ENCODE data around the gene MPHOSPH9.
A peak's percentile ranks its signal among the peaks of the same experiment; 100 is the strongest.

MPHOSPH9 gene

DNA sequence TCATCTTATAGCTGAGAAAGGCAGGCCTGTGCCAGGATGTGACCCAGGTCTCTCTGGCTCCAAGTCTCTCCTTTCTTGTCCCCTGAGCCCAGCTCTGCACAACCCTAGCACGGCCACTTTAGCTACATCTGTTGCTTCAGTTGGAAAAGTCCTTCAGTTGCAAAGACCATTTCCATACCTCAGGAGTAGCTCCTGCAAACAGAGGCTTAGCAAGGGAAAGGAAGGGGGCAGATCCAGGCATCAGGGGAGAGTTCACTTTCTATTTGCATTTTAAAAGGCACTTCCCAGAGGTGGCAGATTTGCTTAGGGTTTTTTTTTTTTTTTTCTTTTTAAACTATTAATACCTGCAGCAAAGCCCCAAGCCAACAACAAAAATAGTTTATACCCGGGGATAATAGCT lies 79.0 kb downstream of the MPHOSPH9 start:
- no peak for DNase-seq (ENCODE audit: low read depth)
- no peak overlapping the region for H3K4me3 ChIP-seq (ENCODE audit: low read depth, low read length)

DNA sequence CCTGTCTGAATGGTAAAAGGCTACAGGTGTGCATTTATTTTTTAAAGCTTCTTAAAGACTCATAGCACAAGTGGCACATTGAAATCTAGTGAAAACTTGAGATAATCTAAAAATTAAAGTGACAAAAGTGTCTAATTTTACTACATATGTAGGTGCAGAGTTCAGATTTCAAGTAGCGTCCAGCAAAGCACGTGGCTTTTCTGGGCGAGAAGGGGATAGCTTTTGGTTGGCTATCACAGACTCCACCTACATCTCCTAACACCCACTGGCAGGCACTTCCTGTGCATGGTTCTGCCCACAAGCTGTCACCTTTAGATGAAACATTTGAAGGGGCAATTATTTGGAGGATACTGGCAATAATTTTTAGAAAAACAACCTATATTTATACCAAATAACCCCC lies 80.1 kb downstream of the MPHOSPH9 start:
- DNase-seq (ENCODE audit: low read depth), result no peak
- no peak overlapping the region for H3K4me3 ChIP-seq (ENCODE audit: low read depth, low read length)

DNA sequence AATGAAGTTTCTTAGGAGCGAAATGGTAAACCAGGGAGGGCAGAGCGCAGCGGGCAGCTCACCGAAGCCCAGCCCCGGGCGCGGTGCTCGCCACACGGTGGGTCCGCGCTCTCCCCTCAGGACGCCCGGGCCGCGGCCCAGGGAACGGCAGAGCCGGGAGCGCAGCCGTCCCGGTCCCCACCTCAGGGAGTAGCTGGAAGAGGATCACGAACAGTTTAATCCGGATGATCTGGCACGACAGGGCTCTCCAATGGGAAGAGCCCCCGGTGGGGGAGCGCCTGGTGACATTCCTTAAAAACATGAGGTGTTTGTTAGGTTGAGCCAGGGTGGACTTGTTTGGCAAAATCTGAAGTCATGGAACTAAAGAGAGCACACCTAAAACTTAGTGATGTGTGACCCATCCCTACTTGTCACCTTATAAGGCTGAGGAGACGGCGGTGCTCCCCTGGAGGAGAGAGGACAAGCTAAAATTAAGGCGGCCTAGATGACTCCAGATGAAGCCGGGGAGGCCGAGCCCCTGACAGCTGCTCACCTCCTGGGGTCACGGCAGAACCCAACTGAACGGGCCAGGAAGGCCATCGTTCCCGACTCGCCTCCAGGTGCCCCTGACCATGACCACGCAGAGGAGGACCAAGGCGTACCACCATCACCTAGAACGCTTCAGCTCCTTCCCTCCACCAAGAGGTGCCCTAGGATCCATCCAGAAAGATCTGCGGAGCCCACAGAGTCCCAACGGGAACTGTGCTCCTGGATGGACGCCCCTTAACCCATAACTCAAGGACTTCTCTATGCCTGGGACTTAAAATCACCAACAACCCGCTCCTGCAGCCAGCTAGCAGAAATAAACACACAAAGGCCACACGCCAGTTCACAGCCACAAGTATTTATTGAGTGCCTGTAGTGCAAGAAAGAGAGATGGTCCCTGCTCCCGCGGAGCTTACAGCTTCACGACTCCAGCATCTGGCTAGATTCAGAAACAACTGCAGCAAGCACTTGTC lies 81.2 kb downstream of the MPHOSPH9 start:
- DNase-seq (ENCODE audit: low read depth), result no peak
- peak overlapping the region; percentile 67 for H3K4me3 ChIP-seq (ENCODE audit: low read depth, low read length)

DNA sequence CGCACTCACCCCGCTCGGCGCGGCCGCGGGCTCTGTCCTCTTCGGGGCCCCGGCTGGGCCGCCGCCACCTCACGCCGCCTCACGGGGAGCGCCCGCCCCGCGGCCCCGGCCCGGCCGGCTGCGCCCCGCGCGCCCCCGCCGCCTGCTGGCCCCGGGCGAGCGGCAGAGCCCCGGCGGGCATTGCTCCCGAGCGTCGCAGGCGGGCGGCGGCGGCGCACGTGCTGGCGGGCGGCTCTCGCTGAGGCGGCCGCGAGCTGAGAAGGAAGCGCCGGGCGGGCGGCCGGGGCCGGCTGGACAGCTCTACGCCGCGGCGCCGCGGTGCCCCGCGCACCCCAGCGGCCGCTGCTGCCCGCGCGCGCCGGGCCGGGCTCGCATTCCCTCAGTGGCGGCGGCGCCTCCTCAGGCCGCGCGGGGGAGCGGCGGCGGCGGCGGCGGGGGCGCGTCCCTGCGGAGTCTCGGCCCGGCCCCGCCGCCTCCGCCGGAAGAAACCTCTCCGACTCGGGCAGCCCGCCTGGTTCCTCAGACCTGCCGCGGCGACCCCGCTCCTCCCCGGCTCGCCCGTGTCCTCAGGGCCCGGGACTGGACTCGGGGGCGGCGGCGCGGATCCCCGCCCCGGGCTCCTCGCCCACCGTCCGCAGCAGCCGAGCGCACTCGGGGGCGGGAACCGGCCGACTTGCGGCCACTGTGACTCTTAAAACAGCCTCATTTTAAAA lies 82.0 kb downstream of the MPHOSPH9 start, which contains the start of gene PITPNM2:
Gene PITPNM2, minus strand, starts transcription at position 347 of the 713 bp plus-strand sequence. CDS start 116,500 bp downstream, outside the sequence.
- peak within 1 kb of the TSS; percentile 71 for H3K4me3 ChIP-seq (ENCODE audit: low read depth, low read length)
- DNase-seq (ENCODE audit: low read depth), result no peak

DNA sequence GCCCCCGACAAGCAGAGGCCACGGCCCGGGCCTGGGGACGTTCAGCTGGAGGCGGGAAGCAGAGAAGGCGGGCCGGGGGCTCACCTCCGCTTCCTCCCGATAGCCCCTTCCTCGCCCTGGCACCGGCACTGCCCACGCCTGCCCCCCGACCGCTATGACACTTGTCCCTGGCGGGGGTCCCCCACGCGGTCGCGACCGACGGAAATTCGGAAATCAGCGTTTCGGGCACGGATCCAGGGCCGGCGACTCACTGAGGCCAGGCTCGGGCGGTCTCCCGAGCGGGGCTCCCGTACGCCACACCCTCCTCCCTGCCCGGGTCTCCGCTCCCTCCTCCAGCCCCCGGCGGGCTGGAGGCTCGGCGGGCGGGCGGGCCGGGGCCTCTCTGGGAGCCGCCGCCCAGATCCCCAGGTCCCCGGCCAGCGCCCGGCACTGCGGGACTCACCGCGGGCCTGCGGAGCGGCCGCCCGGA lies 82.6 kb downstream of the MPHOSPH9 start:
- peak overlapping the region; percentile 71 for H3K4me3 ChIP-seq (ENCODE audit: low read depth, low read length)
- no peak for DNase-seq (ENCODE audit: low read depth)

DNA sequence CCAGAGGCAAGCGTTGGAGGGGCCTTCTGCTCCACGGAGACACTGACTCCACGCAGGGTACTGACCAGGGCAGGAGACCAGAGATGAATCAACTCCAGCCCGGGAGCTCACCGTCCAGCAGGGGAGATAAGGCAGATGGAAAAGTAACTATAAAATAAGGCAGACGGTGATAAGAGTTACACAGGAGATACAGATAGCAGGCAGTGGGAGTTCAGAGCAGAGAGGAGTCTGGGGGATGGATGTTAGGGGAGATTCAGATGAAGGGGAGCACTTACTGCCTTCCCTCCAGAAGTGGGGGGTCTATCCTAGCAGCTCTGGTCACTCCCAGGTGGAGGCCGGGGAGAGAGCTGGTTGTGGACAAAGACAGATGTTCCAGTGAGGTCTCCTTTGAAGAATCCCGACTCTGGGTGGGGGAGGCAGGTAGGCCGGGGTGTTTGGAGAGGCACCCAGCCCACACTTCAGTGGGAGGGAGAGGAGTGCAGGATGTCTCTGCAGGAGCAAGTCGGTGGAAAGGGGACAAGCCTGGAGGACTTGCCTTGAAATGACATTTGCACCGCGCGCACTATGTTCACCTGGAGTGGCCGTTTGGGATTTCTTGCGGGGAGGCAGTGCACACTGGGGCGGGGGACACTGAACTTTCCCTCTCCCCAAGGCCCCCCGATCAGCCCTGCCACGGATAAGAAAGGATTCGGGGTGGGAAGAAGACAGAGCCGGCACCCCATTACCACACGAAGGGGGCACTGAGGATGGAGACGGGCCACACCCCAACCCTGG lies 83.3 kb downstream of the MPHOSPH9 start:
- peak overlapping the region; percentile 71 for H3K4me3 ChIP-seq (ENCODE audit: low read depth, low read length)
- DNase-seq (ENCODE audit: low read depth), result no peak

DNA sequence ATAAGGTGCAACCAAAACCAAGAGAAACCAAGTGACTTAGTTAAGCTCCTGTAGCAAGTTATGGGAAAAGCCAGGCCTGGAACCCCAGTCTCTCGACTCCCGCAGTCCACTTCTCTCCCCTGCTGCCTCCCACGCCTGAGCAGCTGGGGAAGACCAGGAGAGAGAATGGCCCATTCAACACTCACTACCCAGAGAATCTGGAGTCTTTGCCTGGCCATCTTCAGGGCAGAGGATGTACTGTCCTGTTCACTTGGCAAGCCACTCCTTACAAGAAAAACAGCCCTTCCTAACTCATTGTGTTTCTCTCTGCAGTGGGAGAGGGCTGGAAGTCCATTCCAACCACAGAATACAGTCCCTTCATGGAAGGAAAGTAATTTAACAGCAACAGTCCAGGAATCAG lies 83.9 kb downstream of the MPHOSPH9 start:
- no peak for DNase-seq (ENCODE audit: low read depth)
- peak overlapping the region; percentile 71 for H3K4me3 ChIP-seq (ENCODE audit: low read depth, low read length)

DNA sequence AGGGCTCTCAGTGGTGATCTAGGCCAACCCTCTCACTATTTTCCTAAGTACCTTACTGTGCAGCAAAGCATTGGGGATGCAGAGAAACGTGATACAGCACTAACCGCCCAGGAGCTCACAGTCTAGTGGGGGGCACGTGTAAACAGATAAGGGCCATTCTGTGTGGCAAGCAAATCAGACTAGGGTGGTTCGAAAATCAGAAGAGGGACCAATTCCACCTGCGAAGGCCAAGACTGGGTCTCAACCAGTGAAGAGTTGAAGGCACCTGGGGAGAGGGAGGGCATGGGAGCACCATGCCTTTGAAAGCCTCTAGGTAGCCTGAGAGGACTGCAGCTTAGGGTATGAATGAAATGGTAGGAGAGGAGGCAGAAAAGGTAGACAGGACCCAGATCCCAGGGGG lies 84.3 kb downstream of the MPHOSPH9 start:
- no peak for DNase-seq (ENCODE audit: low read depth)
- H3K4me3 ChIP-seq (ENCODE audit: low read depth, low read length), result no peak overlapping the region

DNA sequence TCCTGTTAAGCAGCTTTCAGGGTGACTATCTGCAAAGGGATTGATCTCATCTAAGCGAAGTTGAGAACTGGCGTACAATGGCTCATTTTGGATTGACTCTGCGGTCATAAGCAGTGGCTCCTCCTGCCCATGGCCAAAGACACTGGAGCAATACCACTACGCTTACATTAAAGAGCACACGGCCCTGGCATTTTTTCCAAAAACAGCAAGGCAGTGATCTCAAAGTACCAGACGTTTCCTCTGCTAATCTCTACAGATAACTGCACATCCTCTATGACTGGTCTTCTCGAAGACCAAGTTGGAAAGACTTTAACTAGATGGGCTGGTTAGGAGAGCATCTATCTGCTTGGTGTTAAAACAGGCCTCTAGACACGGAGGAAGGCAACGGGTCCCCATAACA lies 84.7 kb downstream of the MPHOSPH9 start:
- no peak for DNase-seq (ENCODE audit: low read depth)
- H3K4me3 ChIP-seq (ENCODE audit: low read depth, low read length), result no peak overlapping the region

DNA sequence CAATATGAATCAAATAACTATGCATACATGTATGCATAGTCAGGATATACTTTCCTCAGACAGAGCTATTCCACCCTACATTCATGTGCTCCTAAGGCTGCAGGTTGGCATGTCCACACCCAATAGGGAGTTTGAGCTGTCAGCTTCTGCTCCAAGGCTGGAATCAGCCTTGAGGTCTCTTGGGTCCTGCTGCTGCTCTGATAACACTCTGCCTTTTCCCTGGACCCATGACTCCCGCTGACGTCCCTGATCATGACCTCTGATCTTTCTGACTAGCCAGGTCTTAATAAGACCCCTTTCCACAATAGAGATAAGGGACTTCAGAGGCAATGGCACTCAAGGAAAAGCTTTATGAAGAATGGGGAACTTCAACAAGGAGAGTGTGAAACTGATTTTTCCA lies 87.7 kb downstream of the MPHOSPH9 start:
- no peak for DNase-seq (ENCODE audit: low read depth)
- no peak overlapping the region for H3K4me3 ChIP-seq (ENCODE audit: low read depth, low read length)

DNA sequence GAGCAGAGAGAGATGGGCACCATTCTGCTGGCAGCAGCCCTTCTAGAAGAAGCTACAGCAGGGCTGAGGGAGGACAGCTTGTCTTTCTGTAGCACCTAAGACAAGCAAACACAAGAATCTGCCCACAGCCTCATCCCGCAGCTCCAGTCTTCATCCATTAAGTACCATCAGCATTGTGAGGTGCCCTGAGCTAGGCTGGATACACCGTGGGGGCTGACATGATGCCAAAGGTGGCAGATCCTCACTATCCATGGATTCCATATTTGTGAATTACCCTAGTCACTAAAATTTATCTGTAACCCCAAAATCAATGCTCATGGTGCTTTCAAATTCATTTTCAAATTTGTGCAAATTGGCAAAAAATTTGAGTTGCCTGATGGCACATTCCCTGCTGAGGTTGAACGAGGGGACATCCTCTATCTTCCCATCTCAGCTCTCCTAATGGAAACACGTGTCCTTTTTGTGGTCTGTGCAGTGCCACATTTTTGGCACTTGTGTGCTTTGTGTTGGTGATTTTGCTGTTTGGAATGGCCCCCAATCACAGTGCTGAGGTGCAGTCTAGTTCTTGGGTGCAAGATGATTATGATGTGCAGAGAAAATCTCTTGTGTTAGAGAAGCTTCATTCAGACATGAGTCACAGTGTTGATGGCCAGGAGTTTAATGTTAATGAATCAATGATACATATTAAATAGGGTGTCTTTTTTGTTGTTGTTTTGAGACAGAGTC lies 89.0 kb downstream of the MPHOSPH9 start:
- H3K4me3 ChIP-seq (ENCODE audit: low read depth, low read length), result no peak overlapping the region

DNA sequence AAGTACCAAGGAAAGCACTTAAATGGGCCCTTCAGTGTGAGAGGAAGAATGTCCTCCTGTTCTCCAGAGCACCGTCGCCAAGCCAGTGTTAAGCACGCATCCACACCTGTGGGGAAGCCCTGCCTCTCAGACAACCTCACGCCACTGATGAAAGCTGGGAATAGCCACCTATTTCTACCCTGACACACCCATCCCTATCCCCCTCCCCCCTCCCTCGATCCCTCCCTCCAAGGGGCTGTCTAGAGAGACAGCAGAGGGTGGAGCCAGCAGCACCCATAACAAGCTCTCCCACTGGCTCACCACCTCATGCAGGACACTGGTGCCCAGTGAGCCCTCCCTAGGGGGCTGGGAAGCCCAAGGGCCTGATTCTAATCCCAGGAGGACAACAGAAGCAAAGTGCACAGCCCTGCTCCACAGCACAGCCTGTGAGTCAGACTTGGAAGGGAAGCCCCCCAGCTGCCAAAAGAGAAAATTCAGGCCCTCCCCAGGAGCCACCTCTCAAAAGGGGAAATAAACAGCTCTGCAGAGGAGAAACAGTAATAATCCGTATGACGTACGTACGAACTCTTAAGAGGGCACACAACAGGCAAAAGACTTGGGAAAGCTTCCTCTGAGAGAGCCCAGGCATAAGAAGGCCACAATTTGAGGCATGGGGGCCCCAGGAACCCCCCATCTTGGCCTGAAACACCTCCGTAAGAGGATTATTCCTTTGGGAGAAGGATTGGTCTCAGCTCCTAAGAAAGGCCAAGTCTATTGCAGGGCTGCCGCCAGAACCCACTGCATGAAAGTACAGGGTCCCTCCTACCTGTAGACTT lies 89.8 kb downstream of the MPHOSPH9 start:
- no peak overlapping the region for H3K4me3 ChIP-seq (ENCODE audit: low read depth, low read length)
- no peak for DNase-seq (ENCODE audit: low read depth)

More for the DNA sequence above, 89.0 kb downstream of the MPHOSPH9 start:
- DNase-seq (ENCODE audit: low read depth), result no peak

DNA sequence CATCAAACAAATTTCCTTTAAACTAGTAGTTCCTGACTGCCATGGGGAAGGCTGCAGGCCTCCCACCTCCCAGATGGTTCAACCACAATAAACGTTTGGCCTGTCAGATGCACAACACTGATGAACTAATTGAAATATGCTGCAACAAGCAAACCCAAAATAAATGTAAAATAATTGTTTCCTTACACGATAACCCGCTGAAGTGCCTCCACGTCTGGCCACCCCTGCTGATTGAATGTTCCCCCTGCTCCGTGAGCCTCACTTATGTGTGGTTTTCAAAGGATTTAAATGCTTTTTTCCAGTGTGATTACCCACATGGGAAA lies 90.5 kb downstream of the MPHOSPH9 start:
- no peak overlapping the region for H3K4me3 ChIP-seq (ENCODE audit: low read depth, low read length)
- DNase-seq (ENCODE audit: low read depth), result no peak

DNA sequence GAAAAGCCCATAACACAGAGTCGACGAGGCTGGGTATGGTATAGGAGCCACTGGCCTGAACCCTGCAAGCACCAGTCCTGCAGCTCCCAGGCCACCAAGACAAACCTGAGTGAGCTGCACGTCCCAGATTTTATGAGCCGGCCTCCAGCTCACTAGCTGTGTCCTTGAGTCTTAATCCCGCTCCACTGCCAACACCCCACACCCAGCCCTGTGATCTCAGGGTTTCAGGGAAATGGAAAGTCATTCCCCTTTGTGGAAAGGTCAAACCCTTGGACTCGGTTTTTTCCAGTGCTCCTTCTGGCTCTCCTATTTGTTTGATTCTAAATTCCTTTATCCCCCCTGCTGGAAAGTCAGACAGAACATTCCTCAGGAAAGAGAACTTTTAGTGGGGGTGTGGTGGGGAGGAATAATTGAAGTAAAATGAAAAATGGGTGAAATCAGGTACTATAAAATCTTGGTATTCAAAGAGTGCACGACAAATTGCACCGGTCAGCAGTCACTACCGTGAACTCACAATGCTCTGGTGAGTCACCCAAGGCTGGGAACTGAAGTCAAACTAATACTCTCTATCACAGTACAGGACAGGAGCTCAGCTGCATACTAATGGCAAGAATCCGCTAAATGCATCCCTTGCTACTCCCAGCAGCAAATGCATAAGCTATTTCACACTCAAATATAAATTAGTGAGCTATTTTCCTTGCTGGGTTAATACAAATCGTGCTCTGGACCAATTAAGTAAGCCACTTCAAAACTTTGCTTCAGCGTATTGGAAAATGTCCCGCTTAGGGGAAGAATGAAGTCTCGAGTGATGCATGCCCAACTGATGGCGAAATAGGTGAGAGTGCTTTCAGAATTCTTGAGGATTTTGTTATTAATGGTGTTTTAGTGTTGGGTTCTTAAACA lies 91.1 kb downstream of the MPHOSPH9 start:
- H3K4me3 ChIP-seq (ENCODE audit: low read depth, low read length), result no peak overlapping the region

DNA sequence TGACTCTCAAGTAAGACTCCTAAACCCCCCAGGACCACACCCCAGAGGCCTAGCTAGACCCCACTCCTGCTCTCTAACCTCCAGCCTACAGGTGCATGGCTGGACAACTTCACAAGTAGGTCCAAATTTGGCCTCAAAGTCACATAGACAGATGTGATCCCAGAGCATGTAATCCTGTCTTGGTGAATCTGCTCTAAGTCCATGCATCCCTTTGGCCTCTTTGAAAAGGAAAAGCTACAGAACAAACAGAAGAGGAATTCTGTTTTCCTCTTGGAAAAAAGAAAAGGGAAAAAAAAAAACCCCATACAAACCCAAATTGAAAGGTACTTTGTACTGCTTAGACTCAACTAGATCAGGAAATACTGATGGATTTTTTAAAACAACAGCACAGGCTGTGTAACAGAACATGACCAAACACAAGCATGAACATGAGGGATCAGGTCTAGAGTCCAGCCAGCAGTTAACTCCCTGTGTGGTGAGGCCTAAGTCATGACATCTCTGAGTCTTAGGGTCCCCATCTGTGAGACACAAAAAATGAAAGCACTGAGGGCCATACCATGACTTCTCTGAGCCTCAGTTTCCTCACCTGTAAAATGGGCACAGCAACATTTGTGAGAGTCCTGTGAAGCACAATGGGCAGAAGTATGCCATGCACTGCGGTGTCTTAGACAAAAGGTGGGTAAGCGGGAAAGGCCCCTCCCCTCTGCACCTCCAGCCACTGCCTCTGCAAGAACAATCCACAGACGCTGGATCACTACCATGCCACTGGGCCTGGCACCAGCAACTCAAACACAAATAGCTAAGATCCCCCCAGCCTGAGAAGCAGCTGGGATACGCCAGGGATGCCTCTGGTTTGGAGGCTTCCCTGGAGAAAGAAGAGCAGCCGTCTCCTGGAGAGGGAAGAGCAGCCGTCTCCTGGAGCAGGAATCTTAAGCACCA lies 92.0 kb downstream of the MPHOSPH9 start:
- no peak overlapping the region for H3K4me3 ChIP-seq (ENCODE audit: low read depth, low read length)
- DNase-seq (ENCODE audit: low read depth), result no peak

More for the DNA sequence above, 91.1 kb downstream of the MPHOSPH9 start:
- peak; percentile 43 for DNase-seq (ENCODE audit: low read depth)

DNA sequence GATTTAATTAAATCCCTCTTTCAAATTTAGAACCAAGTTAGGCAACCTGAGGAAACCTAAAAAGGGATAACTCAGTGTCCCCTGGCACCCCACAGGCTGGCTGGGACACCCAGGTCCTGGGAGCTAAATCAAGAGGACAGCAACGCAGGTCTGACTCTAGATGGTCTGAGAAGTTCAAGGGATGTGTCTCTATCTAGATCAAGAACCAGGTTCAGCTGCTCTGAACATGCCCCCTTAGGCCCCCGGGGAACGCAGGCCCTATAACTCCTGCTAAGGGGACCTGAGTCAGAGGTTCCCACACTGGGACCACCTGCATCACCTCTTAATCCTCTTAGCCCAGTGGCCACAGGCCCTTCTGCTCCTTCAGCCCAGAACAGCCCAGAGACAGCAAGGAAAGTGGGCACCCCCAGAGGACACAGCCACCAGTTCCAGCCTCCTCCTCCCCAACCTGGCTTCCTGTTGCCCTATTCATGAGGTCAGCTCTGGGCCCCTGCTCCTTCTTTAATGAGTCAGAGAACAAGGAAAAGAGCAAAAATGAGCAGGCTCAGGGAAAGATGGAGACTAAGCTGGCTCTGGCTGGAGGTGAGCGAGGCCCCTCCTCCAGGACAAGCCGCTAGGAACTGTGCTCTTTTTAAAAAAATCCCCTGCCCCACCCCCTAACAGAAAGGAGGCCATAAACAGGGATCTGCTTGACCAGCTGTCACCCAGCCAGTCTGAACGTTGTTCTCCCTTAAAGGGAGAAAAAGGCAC lies 92.8 kb downstream of the MPHOSPH9 start:
- H3K4me3 ChIP-seq (ENCODE audit: low read depth, low read length), result no peak overlapping the region
- no peak for DNase-seq (ENCODE audit: low read depth)

Measured in skeletal muscle cell (primary cell).